HS-5 (cell line): Measurements from ENCODE around the gene CYP3A4.
"Not testable (repeated sequence)": the region's sequence is repeated elsewhere in the genome, so short reads cannot be mapped to it uniquely, and the experiment has no call there.

ENCODE experiments used
- DNase-seq: peaks from one replicate; pipeline ENCODE4 v3.0.0-alpha.2; 2012; ENCODE audit warnings: low read depth

CYP3A4 gene

GRCh38 chr7:99752356-99752755, 31.6 kb downstream of the CYP3A4 start:
- DNase-seq = no peak

- not testable (repeated sequence) for DNase-seq
Measured at GRCh38 chr7:99751322-99752052, 32.5 kb downstream of the CYP3A4 start.

- no peak for DNase-seq
Measured at GRCh38 chr7:99748846-99749579, 35.0 kb downstream of the CYP3A4 start.

GRCh38 chr7:99746915-99747314, 37.1 kb downstream of the CYP3A4 start:
- not testable (repeated sequence) for DNase-seq

GRCh38 chr7:99745395-99745794, 38.6 kb downstream of the CYP3A4 start:
- DNase-seq = not testable (repeated sequence)

- DNase-seq = no peak
Measured at GRCh38 chr7:99742737-99743394, 41.1 kb downstream of the CYP3A4 start.

- DNase-seq = no peak
Measured at GRCh38 chr7:99741441-99741795, 42.6 kb downstream of the CYP3A4 start.

- DNase-seq = no peak
Measured at GRCh38 chr7:99740573-99741440, 43.2 kb downstream of the CYP3A4 start.

GRCh38 chr7:99739699-99740572, 44.0 kb downstream of the CYP3A4 start:
- no peak for DNase-seq

- no peak for DNase-seq
Measured at GRCh38 chr7:99737726-99738125, 46.3 kb downstream of the CYP3A4 start.

GRCh38 chr7:99736667-99737066, 47.3 kb downstream of the CYP3A4 start:
- not testable (repeated sequence) for DNase-seq

GRCh38 chr7:99734987-99735386, 49.0 kb downstream of the CYP3A4 start, which contains the start of gene CYP3A7:
Gene CYP3A7 (minus strand): TSS chr7:99735196. CDS start chr7:99735093, 103 bp downstream.
- no peak for DNase-seq

- DNase-seq = no peak
Measured at GRCh38 chr7:99733448-99733847, 50.5 kb downstream of the CYP3A4 start.

- DNase-seq = no peak
Measured at GRCh38 chr7:99733003-99733402, 51.0 kb downstream of the CYP3A4 start.

- DNase-seq = no peak
Measured at GRCh38 chr7:99731638-99732374, 52.2 kb downstream of the CYP3A4 start.

- no peak for DNase-seq
Measured at GRCh38 chr7:99730992-99731391, 53.0 kb downstream of the CYP3A4 start.

GRCh38 chr7:99730238-99730810, 53.7 kb downstream of the CYP3A4 start:
- no peak for DNase-seq

- DNase-seq = no peak
Measured at GRCh38 chr7:99729486-99730237, 54.3 kb downstream of the CYP3A4 start.

GRCh38 chr7:99728615-99729014, 55.4 kb downstream of the CYP3A4 start:
- no peak for DNase-seq
